SK-N-SH (cell line): ENCODE measurements around the gene INSC. TPM values are rescaled to one million over a fixed set of nuclear protein-coding genes. Genes with fewer than 3 reads are reported as not detected.

Experiments
- CTCF ChIA-PET: fragments of 300-600, 350-600 bp; formaldehyde crosslinking; extraction: SDS; loops from one replicate; lab custom pipeline; 2021; lab: Yijun Ruan, JAX
- POLR2A ChIA-PET: fragments of 350-600 bp; sonication (Branson Sonifier 250); formaldehyde crosslinking; extraction: SDS; loops from one replicate; lab custom pipeline; 2020; ENCODE audit warnings: antibody characterized with exemption, inconsistent platforms; lab: Yijun Ruan, JAX
- DNase-seq: peaks from one replicate; pipeline ENCODE4 v3.0.0; 2012
- H2AFZ ChIP-seq: fragments of 200-600 bp; sonication (generic); 2 replicates; pipeline ENCODE4 v1.8.1; 2016; ENCODE audit warnings: antibody characterized with exemption, mild to moderate bottlenecking, low read depth
- H3F3A ChIP-seq: fragments of 200-600 bp; sonication (generic); replicated peaks from 2 replicates; pipeline ENCODE3; 2016; ENCODE audit warnings: antibody characterized with exemption, mild to moderate bottlenecking; ENCODE audit not compliant: insufficient read depth
- H3K27ac ChIP-seq, 2 experiments: fragments of 200-500 bp in 1 of 2; fragments of 200-600 bp in 1 of 2; sonication (Bioruptor generic) in 1 of 2; sonication (generic), shearing (Covaris generic) in 1 of 2; 2 replicates each; pipeline versions ENCODE4 v1.5.1 to v1.6.1; 2014 to 2016; ENCODE audit warnings: low read depth in 2 of 2, inconsistent platforms in 1 of 2, low read length in 1 of 2, mild to moderate bottlenecking in 1 of 2, mixed read lengths in 1 of 2
- H3K27me3 ChIP-seq: fragments of 200-600 bp; sonication (generic), shearing (Covaris generic); 2 replicates; pipeline ENCODE4 v1.6.1; 2016; ENCODE audit warnings: mixed run types; ENCODE audit not compliant: insufficient read depth
- H3K36me3 ChIP-seq, 2 experiments: fragments of 200-500 bp in 1 of 2; fragments of 200-600 bp in 1 of 2; sonication (Bioruptor generic) in 1 of 2; sonication (generic) in 1 of 2; replicated peaks in 1 of 2; 2 replicates each; pipeline versions ENCODE3 to v1.5.1; 2014 to 2016; ENCODE audit warnings: low read length in 1 of 2, mild to moderate bottlenecking in 1 of 2; ENCODE audit not compliant: insufficient read depth in 2 of 2, control insufficient read depth in 1 of 2
- H3K4me1 ChIP-seq, 2 experiments: fragments of 200-500 bp in 1 of 2; fragments of 200-600 bp in 1 of 2; sonication (Bioruptor generic) in 1 of 2; sonication (generic), shearing (Covaris generic) in 1 of 2; 2 replicates each; pipeline versions ENCODE4 v1.5.1 to v1.6.1; 2014 to 2016; ENCODE audit warnings: low read depth in 1 of 2, low read length in 1 of 2, mixed run types in 1 of 2; ENCODE audit not compliant: insufficient read depth in 2 of 2, control insufficient read depth in 1 of 2
- H3K4me2 ChIP-seq: fragments of 200-600 bp; sonication (generic), shearing (Covaris generic); 2 replicates; pipeline ENCODE4 v1.6.1; 2017; ENCODE audit warnings: mixed run types
- H3K4me3 ChIP-seq, 2 experiments: fragments of 200-500 bp in 1 of 2; fragments of 200-600 bp in 1 of 2; sonication (Bioruptor generic) in 1 of 2; sonication (generic), shearing (Covaris generic) in 1 of 2; 2 replicates each; pipeline versions ENCODE4 v1.5.1 to v1.8.1; 2014 to 2016; ENCODE audit warnings: low read depth in 2 of 2, inconsistent platforms in 1 of 2, low read length in 1 of 2, mild to moderate bottlenecking in 1 of 2, mixed read lengths in 1 of 2, moderate library complexity in 1 of 2
- H3K79me2 ChIP-seq: fragments of 200-600 bp; sonication (generic); 2 replicates; pipeline ENCODE4 v1.8.1; 2017; ENCODE audit warnings: mild to moderate bottlenecking; ENCODE audit not compliant: insufficient read depth
- H3K9ac ChIP-seq: fragments of 200-600 bp; sonication (generic); 2 replicates; pipeline ENCODE4 v1.6.1; 2017; ENCODE audit warnings: mixed run types
- H3K9me2 ChIP-seq: fragments of 200-600 bp; sonication (generic); 2 replicates; pipeline ENCODE4 v1.6.1; 2017; ENCODE audit warnings: mixed run types
- H3K9me3 ChIP-seq: fragments of 200-600 bp; sonication (generic); 2 replicates; pipeline ENCODE4 v1.6.1; 2017; ENCODE audit warnings: mixed run types, mild to moderate bottlenecking, moderate library complexity
- H4K20me1 ChIP-seq: fragments of 200-600 bp; sonication (generic); 2 replicates; pipeline ENCODE4 v1.6.1; 2017; ENCODE audit warnings: mild to moderate bottlenecking, mixed run types; ENCODE audit not compliant: insufficient read depth
- CHD2 ChIP-seq: fragments of 150-350 bp; IDR thresholded peaks from 2 replicates; pipeline ENCODE4 v1.6.1; 2018; ENCODE audit warnings: low read length; ENCODE audit not compliant: partially characterized antibody
- EP300 ChIP-seq, 2 experiments: IDR thresholded peaks; 2 replicates each; pipeline versions ENCODE4 v1.4.0 to v1.6.1; 2012; ENCODE audit warnings: borderline replicate concordance in 1 of 2, low read depth in 1 of 2, low read length in 1 of 2
- FOSL2 ChIP-seq: IDR thresholded peaks from 2 replicates; pipeline ENCODE4 v1.4.0; 2012; ENCODE audit warnings: low read depth, mild to moderate bottlenecking, moderate library complexity, borderline replicate concordance
- FOXJ3 ChIP-seq: sonication (generic); formaldehyde crosslinking; IDR thresholded peaks from 2 replicates; pipeline ENCODE4 v1.5.1; 2020; ENCODE audit warnings: mild to moderate bottlenecking, missing genetic modification reagents
- GABPA ChIP-seq: IDR thresholded peaks from 2 replicates; pipeline ENCODE4 v1.4.0; 2012; ENCODE audit warnings: low read depth, mild to moderate bottlenecking
- GATA2 ChIP-seq: sonication (generic); formaldehyde crosslinking; IDR thresholded peaks from 2 replicates; pipeline ENCODE4 v1.5.0; 2020; ENCODE audit warnings: mild to moderate bottlenecking, missing genetic modification reagents
- MEF2A ChIP-seq: IDR thresholded peaks from 2 replicates; pipeline ENCODE4 v1.4.0; 2012; ENCODE audit warnings: low read depth, borderline replicate concordance
- NRF1 ChIP-seq: IDR thresholded peaks from 2 replicates; pipeline ENCODE4 v1.6.1; 2012; ENCODE audit warnings: low read depth, mild to moderate bottlenecking, low read length
- RCOR1 ChIP-seq: fragments of 150-350 bp; IDR thresholded peaks from 2 replicates; pipeline ENCODE4 v1.6.1; 2017; ENCODE audit warnings: antibody characterized with exemption, low read length
- RXRA ChIP-seq: IDR thresholded peaks from 2 replicates; pipeline ENCODE4 v1.4.0; 2012; ENCODE audit warnings: low read depth, mild to moderate bottlenecking, borderline replicate concordance
- SIN3A ChIP-seq: IDR thresholded peaks from 2 replicates; pipeline ENCODE4 v1.6.1; 2012; ENCODE audit warnings: low read depth, mild to moderate bottlenecking, low read length, moderate library complexity, borderline replicate concordance
- SMC3 ChIP-seq: IDR thresholded peaks from 2 replicates; pipeline ENCODE4 v1.6.1; 2012; ENCODE audit warnings: low read depth, low read length, improper control_type of control experiment
- TCF12 ChIP-seq: IDR thresholded peaks from 2 replicates; pipeline ENCODE4 v1.4.0; 2012
- ZBTB33 ChIP-seq: IDR thresholded peaks from 2 replicates; pipeline ENCODE4 v1.4.0; 2012; ENCODE audit warnings: low read depth, borderline replicate concordance
- WGBS: methylation state at CpG from one replicate; pipeline ENCODE4 v1.1.6; 2017; ENCODE audit warnings: low lambda C conversion rate; 5-methylcytosine and 5-hydroxymethylcytosine counted together
- polyA plus RNA-seq, 3 experiments: library from polyadenylated mRNA; depleted of rRNA; stranded (reverse); fragments of >200 nt; gene quantifications; 2 replicates each; pipeline ENCODE4 v1.2.3, GENCODE V29; 2012
- TF ChIP-seq, protein P1 (sequence below): IDR thresholded peaks from 2 replicates; pipeline ENCODE4 v1.6.1; 2012; ENCODE audit warnings: mild to moderate bottlenecking, low read depth, low read length, moderate library complexity
- TF ChIP-seq, protein P2 (sequence below): IDR thresholded peaks from 2 replicates; pipeline ENCODE4 v1.4.0; 2012; ENCODE audit warnings: low read depth, borderline replicate concordance
- TF ChIP-seq, protein P3 (sequence below): fragments of 150-350 bp; IDR thresholded peaks from 2 replicates; pipeline ENCODE4 v1.6.1; 2016; ENCODE audit warnings: mild to moderate bottlenecking, low read depth, low read length
- TF ChIP-seq, protein P4 (sequence below): IDR thresholded peaks from 2 replicates; pipeline ENCODE4; 2012

The INSC gene
- polyA plus RNA-seq, 1 of the 3 experiments (the other 2 are of a cell fraction) = not detected

DNA sequence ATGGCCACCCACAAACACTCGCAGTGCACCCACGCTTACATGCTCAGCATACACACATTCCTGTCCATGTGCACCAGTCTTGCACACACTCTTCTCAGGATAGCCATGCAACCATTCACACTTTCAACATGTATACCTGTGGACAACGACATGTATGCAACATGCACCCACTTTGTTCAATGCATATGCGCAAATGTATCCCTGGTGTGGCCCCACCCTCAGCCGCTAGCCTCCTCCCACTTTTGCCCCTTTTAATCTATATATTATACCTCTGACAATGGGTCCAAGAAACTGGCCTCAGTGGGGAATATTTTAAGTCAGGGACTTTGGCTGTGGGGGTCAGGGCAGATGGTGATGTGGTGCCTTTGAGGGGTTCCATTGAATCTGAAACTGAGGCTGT, 963 bp downstream of the INSC start:
- H3K4me2 ChIP-seq = no peak overlapping the region
- H3K79me2 ChIP-seq = no peaks in the 10 kb centered on the region
- no peak overlapping the region for H3K27ac ChIP-seq
- H3K36me3 ChIP-seq = no peaks in the 10 kb centered on the region
- no peaks in the 10 kb centered on the region for H4K20me1 ChIP-seq
- TF ChIP-seq NRF1 (no peak), ZBTB33 (no peak)
- TF ChIP-seq, protein P1, sequence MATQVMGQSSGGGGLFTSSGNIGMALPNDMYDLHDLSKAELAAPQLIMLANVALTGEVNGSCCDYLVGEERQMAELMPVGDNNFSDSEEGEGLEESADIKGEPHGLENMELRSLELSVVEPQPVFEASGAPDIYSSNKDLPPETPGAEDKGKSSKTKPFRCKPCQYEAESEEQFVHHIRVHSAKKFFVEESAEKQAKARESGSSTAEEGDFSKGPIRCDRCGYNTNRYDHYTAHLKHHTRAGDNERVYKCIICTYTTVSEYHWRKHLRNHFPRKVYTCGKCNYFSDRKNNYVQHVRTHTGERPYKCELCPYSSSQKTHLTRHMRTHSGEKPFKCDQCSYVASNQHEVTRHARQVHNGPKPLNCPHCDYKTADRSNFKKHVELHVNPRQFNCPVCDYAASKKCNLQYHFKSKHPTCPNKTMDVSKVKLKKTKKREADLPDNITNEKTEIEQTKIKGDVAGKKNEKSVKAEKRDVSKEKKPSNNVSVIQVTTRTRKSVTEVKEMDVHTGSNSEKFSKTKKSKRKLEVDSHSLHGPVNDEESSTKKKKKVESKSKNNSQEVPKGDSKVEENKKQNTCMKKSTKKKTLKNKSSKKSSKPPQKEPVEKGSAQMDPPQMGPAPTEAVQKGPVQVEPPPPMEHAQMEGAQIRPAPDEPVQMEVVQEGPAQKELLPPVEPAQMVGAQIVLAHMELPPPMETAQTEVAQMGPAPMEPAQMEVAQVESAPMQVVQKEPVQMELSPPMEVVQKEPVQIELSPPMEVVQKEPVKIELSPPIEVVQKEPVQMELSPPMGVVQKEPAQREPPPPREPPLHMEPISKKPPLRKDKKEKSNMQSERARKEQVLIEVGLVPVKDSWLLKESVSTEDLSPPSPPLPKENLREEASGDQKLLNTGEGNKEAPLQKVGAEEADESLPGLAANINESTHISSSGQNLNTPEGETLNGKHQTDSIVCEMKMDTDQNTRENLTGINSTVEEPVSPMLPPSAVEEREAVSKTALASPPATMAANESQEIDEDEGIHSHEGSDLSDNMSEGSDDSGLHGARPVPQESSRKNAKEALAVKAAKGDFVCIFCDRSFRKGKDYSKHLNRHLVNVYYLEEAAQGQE = no peak
- TF ChIP-seq, protein P2, sequence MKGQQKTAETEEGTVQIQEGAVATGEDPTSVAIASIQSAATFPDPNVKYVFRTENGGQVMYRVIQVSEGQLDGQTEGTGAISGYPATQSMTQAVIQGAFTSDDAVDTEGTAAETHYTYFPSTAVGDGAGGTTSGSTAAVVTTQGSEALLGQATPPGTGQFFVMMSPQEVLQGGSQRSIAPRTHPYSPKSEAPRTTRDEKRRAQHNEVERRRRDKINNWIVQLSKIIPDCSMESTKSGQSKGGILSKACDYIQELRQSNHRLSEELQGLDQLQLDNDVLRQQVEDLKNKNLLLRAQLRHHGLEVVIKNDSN = no peak
- no peak overlapping the region for H3K9ac ChIP-seq
- 64% methylated on average over 5 of the region's 5 CpGs for WGBS
- no peak for DNase-seq
- H3K27me3 ChIP-seq = no peaks in the 10 kb centered on the region; the same call in 1 of the 2 replicates
- ChIA-PET CTCF (interaction anchor here (1.3 to 6.2 kb wide), 4 partner anchors 14 to 92 kb away, joined by 6 to 67 read pairs (median 15); no protein-coding TSS in a partner anchor), POLR2A (no interaction called here)
- no peak overlapping the region for H3K4me3 ChIP-seq
- H3K4me1 ChIP-seq = peaks cover 0 to 7% of the 10 kb centered on the region in 2 experiments; a peak in 1 of 4 replicates
- H3K9me3 ChIP-seq = no peaks in the 10 kb centered on the region
- no peak overlapping the region for H2AFZ ChIP-seq
- no peaks in the 10 kb centered on the region for H3F3A ChIP-seq
- H3K9me2 ChIP-seq = no peaks in the 10 kb centered on the region

DNA sequence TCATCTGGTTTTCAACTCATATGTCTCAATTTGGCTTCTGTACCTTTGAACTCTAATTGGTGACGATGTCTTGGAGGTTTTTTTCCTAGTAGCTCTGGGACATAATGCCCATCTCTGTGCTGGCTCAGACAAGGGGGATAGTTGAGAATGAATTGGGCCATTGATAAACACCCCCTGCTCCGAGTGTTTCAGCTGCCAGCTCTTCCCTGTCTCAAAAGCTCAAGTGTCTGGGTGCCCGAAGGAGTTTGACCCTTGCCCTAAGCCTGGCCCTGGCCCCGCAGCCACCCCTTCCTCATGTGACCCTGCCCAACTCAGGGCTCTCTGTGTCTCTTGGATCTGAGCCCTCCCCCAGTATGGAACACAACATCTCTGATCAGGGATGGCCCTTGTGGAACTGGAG, 3.0 kb downstream of the INSC start:
- Histone ChIP-seq H3K27me3 (no peaks in the 10 kb centered on the region; the same call in 1 of the 2 replicates), H3K9me2 (no peaks in the 10 kb centered on the region), H3F3A (no peaks in the 10 kb centered on the region), H3K79me2 (no peaks in the 10 kb centered on the region), H3K36me3 (no peaks in the 10 kb centered on the region), H3K4me2 (no peak overlapping the region), H3K27ac (no peak overlapping the region), H3K4me1 (peaks cover 0 to 7% of the 10 kb centered on the region in 2 experiments; a peak in 1 of 4 replicates), H3K9me3 (no peaks in the 10 kb centered on the region), H3K9ac (no peak overlapping the region), H4K20me1 (no peaks in the 10 kb centered on the region), H2AFZ (no peak overlapping the region), H3K4me3 (no peak overlapping the region)
- DNase-seq = no peak
- CTCF ChIA-PET = interaction anchor here (1.0 to 3.6 kb wide), 4 partner anchors 9 to 43 kb away, joined by 3 to 22 read pairs (median 6); no protein-coding TSS in a partner anchor
- WGBS = 10% methylated on average over 4 of the region's 4 CpGs
- TF ChIP-seq SMC3 (no peak), CHD2 (no peak), RXRA (no peak), TCF12 (no peak), GATA2 (CRISPR knock-in tag) (no peak), EP300 (IDR thresholded peaks at IDR 0.05; ENCODE audit: borderline replicate concordance in 1 of 2, low read depth in 1 of 2, low read length in 1 of 2) (no peak), FOSL2 (no peak), FOXJ3 (CRISPR knock-in tag) (no peak), GABPA (no peak), SIN3A (no peak), MEF2A (no peak), RCOR1 (no peak)
- TF ChIP-seq, protein P3, sequence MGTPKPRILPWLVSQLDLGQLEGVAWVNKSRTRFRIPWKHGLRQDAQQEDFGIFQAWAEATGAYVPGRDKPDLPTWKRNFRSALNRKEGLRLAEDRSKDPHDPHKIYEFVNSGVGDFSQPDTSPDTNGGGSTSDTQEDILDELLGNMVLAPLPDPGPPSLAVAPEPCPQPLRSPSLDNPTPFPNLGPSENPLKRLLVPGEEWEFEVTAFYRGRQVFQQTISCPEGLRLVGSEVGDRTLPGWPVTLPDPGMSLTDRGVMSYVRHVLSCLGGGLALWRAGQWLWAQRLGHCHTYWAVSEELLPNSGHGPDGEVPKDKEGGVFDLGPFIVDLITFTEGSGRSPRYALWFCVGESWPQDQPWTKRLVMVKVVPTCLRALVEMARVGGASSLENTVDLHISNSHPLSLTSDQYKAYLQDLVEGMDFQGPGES = no peak
- TF ChIP-seq, protein P4, sequence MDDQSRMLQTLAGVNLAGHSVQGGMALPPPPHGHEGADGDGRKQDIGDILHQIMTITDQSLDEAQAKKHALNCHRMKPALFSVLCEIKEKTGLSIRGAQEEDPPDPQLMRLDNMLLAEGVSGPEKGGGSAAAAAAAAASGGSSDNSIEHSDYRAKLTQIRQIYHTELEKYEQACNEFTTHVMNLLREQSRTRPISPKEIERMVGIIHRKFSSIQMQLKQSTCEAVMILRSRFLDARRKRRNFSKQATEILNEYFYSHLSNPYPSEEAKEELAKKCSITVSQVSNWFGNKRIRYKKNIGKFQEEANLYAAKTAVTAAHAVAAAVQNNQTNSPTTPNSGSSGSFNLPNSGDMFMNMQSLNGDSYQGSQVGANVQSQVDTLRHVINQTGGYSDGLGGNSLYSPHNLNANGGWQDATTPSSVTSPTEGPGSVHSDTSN = no peak
- POLR2A ChIA-PET = no interaction called here
